Neural cell (in vitro differentiated cells): ENCODE measurements around the gene PRRT1. TPM values are rescaled to one million over a fixed set of nuclear protein-coding genes. Genes with fewer than 3 reads are reported as not detected.
A peak's percentile ranks its signal among the peaks of the same experiment; 100 is the strongest.

Experiments used
- H2AFZ ChIP-seq: fragments of 200-600, 300-800 bp; sonication (generic), shearing (Covaris generic); 2 replicates; pipeline ENCODE4 v1.6.0; 2014; ENCODE audit warnings: low read depth, mild to moderate bottlenecking, antibody characterized with exemption, low read length, moderate library complexity
- H3F3A ChIP-seq: fragments of 200-600 bp; shearing (Covaris generic); 2 replicates; pipeline ENCODE4 v1.6.1; 2016; ENCODE audit warnings: mild to moderate bottlenecking, moderate library complexity, mixed read lengths, antibody characterized with exemption, low read length; ENCODE audit not compliant: insufficient read depth, poor library complexity, severe bottlenecking
- H3K27ac ChIP-seq: fragments of 200-600, 300-800 bp; sonication (generic), shearing (Covaris generic); 2 replicates; pipeline ENCODE4 v1.5.1; 2014; ENCODE audit warnings: mild to moderate bottlenecking, low read length, moderate library complexity
- H3K27me3 ChIP-seq: fragments of 300-800, 200-600 bp; sonication (generic), shearing (Covaris generic); 2 replicates; pipeline ENCODE4 v1.6.0; 2014; ENCODE audit warnings: mild to moderate bottlenecking, low read depth, low read length, moderate library complexity; ENCODE audit not compliant: insufficient read depth
- H3K36me3 ChIP-seq: fragments of 300-800, 200-600 bp; sonication (generic), shearing (Covaris generic); 2 replicates; pipeline ENCODE4 v1.5.1; 2014; ENCODE audit warnings: mild to moderate bottlenecking, antibody characterized with exemption, low read length, moderate library complexity; ENCODE audit not compliant: insufficient read depth
- H3K4me2 ChIP-seq: fragments of 300-800, 200-600 bp; sonication (generic), shearing (Covaris generic); 2 replicates; pipeline ENCODE4 v1.6.0; 2014; ENCODE audit warnings: mild to moderate bottlenecking, low read length
- H3K4me3 ChIP-seq: fragments of 300-800, 200-600 bp; sonication (generic), shearing (Covaris generic); 2 replicates; pipeline ENCODE4 v1.5.1; 2014; ENCODE audit warnings: mild to moderate bottlenecking, low read length, moderate library complexity
- H3K79me2 ChIP-seq: fragments of 200-600 bp; shearing (Covaris generic); replicated peaks from 2 replicates; pipeline ENCODE4 v1.6.0; 2014; ENCODE audit warnings: mild to moderate bottlenecking, low read length, moderate library complexity; ENCODE audit not compliant: insufficient read depth
- H3K9ac ChIP-seq: fragments of 300-800, 200-600 bp; sonication (generic), shearing (Covaris generic); 2 replicates; pipeline ENCODE4 v1.6.1; 2016; ENCODE audit warnings: mild to moderate bottlenecking, low read length, mixed read lengths
- H3K9me2 ChIP-seq: fragments of 200-600 bp; shearing (Covaris generic); 2 replicates; pipeline ENCODE4 v1.6.1; 2016; ENCODE audit warnings: mild to moderate bottlenecking, low read length, mixed read lengths; ENCODE audit not compliant: insufficient read depth
- H3K9me3 ChIP-seq: fragments of 200-600, 300-800 bp; sonication (generic), shearing (Covaris generic); 2 replicates; pipeline ENCODE4 v1.6.1; 2016; ENCODE audit warnings: mild to moderate bottlenecking, mixed run types, low read length, moderate library complexity, mixed read lengths
- H4K20me1 ChIP-seq: fragments of 200-600 bp; shearing (Covaris generic); 2 replicates; pipeline ENCODE4 v1.6.1; 2016; ENCODE audit warnings: mild to moderate bottlenecking, mixed run types; ENCODE audit not compliant: insufficient read depth
- CTCF ChIP-seq: fragments of 450-650 bp; IDR thresholded peaks from 2 replicates; pipeline ENCODE4 v1.5.1; 2014; ENCODE audit warnings: antibody characterized with exemption, mild to moderate bottlenecking, moderate library complexity; ENCODE audit not compliant: poor library complexity, severe bottlenecking
- EP300 ChIP-seq: fragments of 450-650 bp; conservative IDR thresholded peaks from 2 replicates; pipeline ENCODE4 v1.6.1; 2014; ENCODE audit warnings: antibody characterized with exemption, mild to moderate bottlenecking, moderate library complexity; ENCODE audit not compliant: poor library complexity, severe bottlenecking
- MXI1 ChIP-seq: fragments of 450-650 bp; conservative IDR thresholded peaks from 2 replicates; pipeline ENCODE4 v1.6.1; 2014; ENCODE audit warnings: antibody characterized with exemption, mild to moderate bottlenecking; ENCODE audit not compliant: poor library complexity, severe bottlenecking
- POLR2AphosphoS5 ChIP-seq: IDR thresholded peaks from 2 replicates; pipeline ENCODE4 v1.6.1; 2012
- RAD21 ChIP-seq: fragments of 450-650 bp; conservative IDR thresholded peaks from 2 replicates; pipeline ENCODE4 v1.6.1; 2014; ENCODE audit warnings: antibody characterized with exemption, mild to moderate bottlenecking, moderate library complexity
- SMC3 ChIP-seq: fragments of 450-650 bp; conservative IDR thresholded peaks from 2 replicates; pipeline ENCODE4 v1.6.1; 2014; ENCODE audit warnings: antibody characterized with exemption, mild to moderate bottlenecking, moderate library complexity; ENCODE audit not compliant: poor library complexity
- TAF1 ChIP-seq: IDR thresholded peaks from 2 replicates; pipeline ENCODE4 v1.6.1; 2012; ENCODE audit warnings: low read depth
- polyA plus RNA-seq: library from polyadenylated mRNA; depleted of rRNA; stranded (reverse); fragments of >200 nt; gene quantifications from 2 replicates; pipeline ENCODE4 v1.2.3, GENCODE V29; 2014

Gene PRRT1
- polyA plus RNA-seq, 1 donor from 2014 or later: 0.22 TPM

- Histone ChIP-seq H3K9ac (peak overlapping the region; percentile 53), H3K9me2 (no peaks in the 10 kb centered on the region), H3K36me3 (no peaks in the 10 kb centered on the region), H3K4me2 (peak overlapping the region; percentile 51), H4K20me1 (no peaks in the 10 kb centered on the region), H3K9me3 (no peaks in the 10 kb centered on the region), H3F3A (no peaks in the 10 kb centered on the region), H3K4me3 (peak overlapping the region; percentile 79), H3K79me2 (peaks cover 9% of the 10 kb centered on the region), H2AFZ (no peak overlapping the region), H3K27me3 (peaks cover 47% of the 10 kb centered on the region), H3K27ac (no peak overlapping the region)
- no peak for TF ChIP-seq SMC3
- TF ChIP-seq EP300: no peak
- TF ChIP-seq RAD21: no peak
- TF ChIP-seq MXI1: peak; percentile 39
Measured at GRCh38 chr6:32151181-32151862, 417 bp downstream of the PRRT1 start.

DNA sequence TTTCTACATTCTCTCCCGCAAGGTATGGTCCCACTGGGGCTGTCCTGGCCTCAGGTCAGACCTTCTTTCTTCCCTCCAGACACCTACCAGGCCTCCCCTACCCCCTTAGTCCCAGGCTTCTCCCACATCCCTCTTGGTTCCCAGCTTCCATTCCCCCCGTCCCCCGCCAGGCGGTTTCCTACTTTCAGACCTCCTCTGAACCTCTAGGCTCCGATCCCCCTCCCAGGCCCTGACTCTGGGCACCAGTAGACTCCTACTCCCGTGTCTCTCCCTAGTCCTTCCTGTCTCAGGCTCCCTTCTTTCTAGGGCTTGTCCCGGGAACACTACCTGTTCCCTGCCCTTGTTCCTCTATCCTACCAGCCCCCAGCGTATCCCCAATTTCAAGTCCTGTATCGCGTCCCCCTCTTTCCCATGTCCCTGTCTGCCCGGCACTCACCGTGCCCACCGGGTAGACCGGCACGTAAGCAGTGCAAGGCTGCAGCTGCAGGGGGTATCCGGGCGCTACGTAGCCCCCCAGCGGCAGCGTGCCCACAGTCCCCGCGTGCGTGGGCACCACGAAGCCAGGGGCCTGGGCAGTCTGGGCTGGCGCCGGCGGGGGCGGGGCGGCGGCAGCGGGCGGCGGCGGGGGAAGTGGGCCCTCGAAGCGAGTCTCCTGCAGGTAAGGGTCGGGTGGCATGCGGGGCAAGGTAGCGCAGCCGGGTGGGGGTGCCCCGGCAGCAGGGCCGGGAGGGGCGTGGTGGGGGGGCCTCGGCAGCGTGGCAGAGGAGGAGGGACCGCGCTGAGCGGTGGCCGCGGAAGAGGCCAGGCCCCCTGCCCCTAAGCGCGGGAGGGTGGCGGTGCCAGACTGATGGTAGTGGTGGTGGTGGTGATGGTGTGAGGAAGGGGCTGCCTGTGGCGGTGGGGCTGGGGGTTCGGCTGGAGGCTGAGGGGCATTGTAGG is 1.5 kb downstream of the PRRT1 start:
- Histone ChIP-seq H3K9me3 (no peaks in the 10 kb centered on the region), H3K27me3 (peaks cover 47% of the 10 kb centered on the region), H3K36me3 (no peaks in the 10 kb centered on the region), H3F3A (no peaks in the 10 kb centered on the region), H3K4me2 (no peak overlapping the region), H2AFZ (no peak overlapping the region), H4K20me1 (no peaks in the 10 kb centered on the region), H3K9ac (peak overlapping the region; percentile 9), H3K9me2 (no peaks in the 10 kb centered on the region), H3K27ac (no peak overlapping the region), H3K79me2 (peaks cover 6% of the 10 kb centered on the region), H3K4me3 (peak overlapping the region; percentile 79)
- no peak for TF ChIP-seq POLR2AphosphoS5
- TF ChIP-seq MXI1: no peak
- TF ChIP-seq CTCF: no peak
- no peak for TF ChIP-seq EP300

- TF ChIP-seq MXI1: no peak
- TF ChIP-seq CTCF: no peak
- TF ChIP-seq TAF1: no peak
- TF ChIP-seq EP300: no peak
- no peak for TF ChIP-seq POLR2AphosphoS5
- H3K9me2 ChIP-seq: no peaks in the 10 kb centered on the region
- no peak overlapping the region for H2AFZ ChIP-seq
- H3K36me3 ChIP-seq: no peaks in the 10 kb centered on the region
- H3K4me2 ChIP-seq: no peak overlapping the region
- no peaks in the 10 kb centered on the region for H3F3A ChIP-seq
- H3K27me3 ChIP-seq: peaks cover 47% of the 10 kb centered on the region
- no peak overlapping the region for H3K27ac ChIP-seq
- no peak overlapping the region for H3K9ac ChIP-seq
- H3K9me3 ChIP-seq: no peaks in the 10 kb centered on the region
- H3K4me3 ChIP-seq: no peak overlapping the region
- H4K20me1 ChIP-seq: no peaks in the 10 kb centered on the region
- no peaks in the 10 kb centered on the region for H3K79me2 ChIP-seq
Measured at GRCh38 chr6:32149092-32149755, 2.5 kb downstream of the PRRT1 start.
